Ishikawa (cell line): ENCODE measurements around the gene ISL2.

Source experiments
- CEBPB ChIP-seq: IDR thresholded peaks from 2 replicates; pipeline ENCODE4 v1.6.1; 2012
- CREB1 ChIP-seq: IDR thresholded peaks from 2 replicates; pipeline ENCODE4 v1.6.1; 2012; ENCODE audit warnings: low read depth
- EGR1 ChIP-seq: IDR thresholded peaks from 2 replicates; pipeline ENCODE4 v1.6.1; 2012
- EP300 ChIP-seq: IDR thresholded peaks from 2 replicates; pipeline ENCODE4 v1.6.1; 2012; ENCODE audit warnings: borderline replicate concordance
- FOXM1 ChIP-seq: IDR thresholded peaks from 2 replicates; pipeline ENCODE4 v1.6.1; 2012; ENCODE audit warnings: low read depth, borderline replicate concordance
- NFIC ChIP-seq: IDR thresholded peaks from 2 replicates; pipeline ENCODE4 v1.6.1; 2012
- RAD21 ChIP-seq: IDR thresholded peaks from 2 replicates; pipeline ENCODE4 v1.6.1; 2012; ENCODE audit warnings: low read depth
- REST ChIP-seq: IDR thresholded peaks from 2 replicates; pipeline ENCODE4 v1.6.1; 2012; ENCODE audit warnings: low read depth, mild to moderate bottlenecking
- TAF1 ChIP-seq: IDR thresholded peaks from 2 replicates; pipeline ENCODE4 v1.6.1; 2012; ENCODE audit warnings: low read depth, mild to moderate bottlenecking
- TCF12 ChIP-seq: IDR thresholded peaks from 2 replicates; pipeline ENCODE4 v1.6.1; 2012; ENCODE audit warnings: low read depth
- TEAD4 ChIP-seq: IDR thresholded peaks from 2 replicates; pipeline ENCODE4 v1.6.1; 2012
- YY1 ChIP-seq: IDR thresholded peaks from 2 replicates; pipeline ENCODE4 v1.6.1; 2012; ENCODE audit warnings: low read depth
- ZBTB7A ChIP-seq: IDR thresholded peaks from 2 replicates; pipeline ENCODE4 v1.6.1; 2012; ENCODE audit warnings: low read depth
- TF ChIP-seq, protein P1 (sequence below): IDR thresholded peaks from 2 replicates; pipeline ENCODE4 v1.6.1; 2012
- TF ChIP-seq, protein P2 (sequence below): IDR thresholded peaks from 2 replicates; pipeline ENCODE4 v1.6.1; 2012

ISL2 gene

GRCh38 chr15:76341366-76342057 is 4.9 kb downstream of the ISL2 start:
- TF ChIP-seq, protein P1, sequence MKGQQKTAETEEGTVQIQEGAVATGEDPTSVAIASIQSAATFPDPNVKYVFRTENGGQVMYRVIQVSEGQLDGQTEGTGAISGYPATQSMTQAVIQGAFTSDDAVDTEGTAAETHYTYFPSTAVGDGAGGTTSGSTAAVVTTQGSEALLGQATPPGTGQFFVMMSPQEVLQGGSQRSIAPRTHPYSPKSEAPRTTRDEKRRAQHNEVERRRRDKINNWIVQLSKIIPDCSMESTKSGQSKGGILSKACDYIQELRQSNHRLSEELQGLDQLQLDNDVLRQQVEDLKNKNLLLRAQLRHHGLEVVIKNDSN = no peak
- TF ChIP-seq RAD21 (no peak), ZBTB7A (no peak), YY1 (no peak), NFIC (no peak), TCF12 (no peak), EP300 (no peak)
- TF ChIP-seq, protein P2, sequence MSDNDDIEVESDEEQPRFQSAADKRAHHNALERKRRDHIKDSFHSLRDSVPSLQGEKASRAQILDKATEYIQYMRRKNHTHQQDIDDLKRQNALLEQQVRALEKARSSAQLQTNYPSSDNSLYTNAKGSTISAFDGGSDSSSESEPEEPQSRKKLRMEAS = no peak

DNA sequence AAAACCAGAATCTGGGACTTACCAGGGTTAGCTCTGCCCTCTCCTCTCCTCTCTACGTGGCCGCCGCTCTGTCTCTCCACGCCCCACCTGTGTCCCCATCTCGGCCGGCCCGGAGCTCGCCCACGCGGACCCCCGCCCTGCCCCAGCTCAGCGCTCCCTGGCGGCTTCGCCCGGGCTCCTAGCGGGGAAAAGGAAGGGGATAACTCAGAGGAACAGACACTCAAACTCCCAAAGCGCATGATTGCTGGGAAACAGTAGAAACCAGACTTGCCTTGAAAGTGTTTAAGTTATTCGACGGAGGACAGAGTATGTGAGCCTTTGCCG is 5.4 kb downstream of the ISL2 start:
- TF ChIP-seq, protein P1 = no peak
- no peak for TF ChIP-seq CEBPB

DNA sequence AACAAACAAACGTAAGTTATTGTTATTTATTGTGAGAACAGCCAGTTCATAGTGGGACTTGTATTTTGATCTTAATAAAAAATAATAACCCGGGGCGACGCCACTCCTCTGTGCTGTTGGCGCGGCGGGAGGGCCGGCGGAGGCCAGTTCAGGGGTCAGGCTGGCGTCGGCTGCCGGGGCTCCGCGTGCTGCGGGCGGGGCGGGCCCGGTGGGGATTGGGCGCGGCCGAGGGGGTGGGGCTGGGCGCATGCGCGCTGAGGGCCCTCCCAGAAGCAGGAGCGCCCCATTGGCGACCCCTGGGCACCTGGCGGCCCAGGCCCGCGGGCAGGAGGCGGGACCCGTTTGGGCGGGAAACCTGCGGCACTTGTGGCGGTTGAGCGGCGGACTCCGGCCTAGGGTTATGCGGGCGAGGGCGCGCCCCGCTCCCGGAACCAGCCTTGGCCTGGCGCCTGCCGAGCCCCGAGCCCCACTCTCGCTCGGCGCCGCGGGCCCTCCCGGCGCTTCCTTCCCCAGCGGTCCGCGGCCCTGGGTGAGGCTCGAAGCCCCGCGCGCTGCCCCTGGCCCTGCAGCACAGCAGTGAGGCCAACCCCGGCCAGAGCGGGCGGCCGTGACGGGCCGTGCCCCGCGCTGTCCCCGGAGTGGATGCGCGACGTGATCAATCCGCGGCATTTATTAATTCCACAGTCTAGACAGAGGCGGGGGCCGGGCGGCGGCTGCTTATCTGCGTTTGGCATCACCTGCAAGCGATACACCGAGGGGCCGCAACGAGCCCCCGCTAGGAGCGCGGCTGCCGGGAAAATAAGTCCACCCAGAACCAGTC is 6.0 kb downstream of the ISL2 start:
- no peak for TF ChIP-seq YY1
- no peak for TF ChIP-seq TEAD4
- TF ChIP-seq RAD21 = no peak
- no peak for TF ChIP-seq REST
- TF ChIP-seq EP300 = no peak
- TF ChIP-seq, protein P2 = no peak
- TF ChIP-seq, protein P1 = no peak
- TF ChIP-seq TAF1 = no peak
- no peak for TF ChIP-seq EGR1
- no peak for TF ChIP-seq FOXM1
- no peak for TF ChIP-seq ZBTB7A
- no peak for TF ChIP-seq CREB1
- TF ChIP-seq TCF12 = no peak
- no peak for TF ChIP-seq CEBPB
- no peak for TF ChIP-seq NFIC

GRCh38 chr15:76343313-76343996 is 6.9 kb downstream of the ISL2 start:
- TF ChIP-seq, protein P2 = no peak
- TF ChIP-seq REST (no peak), EP300 (no peak), FOXM1 (no peak), ZBTB7A (no peak), TEAD4 (no peak), YY1 (no peak), EGR1 (no peak), NFIC (no peak), TAF1 (no peak), CEBPB (no peak), CREB1 (no peak)
- TF ChIP-seq, protein P1 = no peak
